ENCODE results near the gene DLL3. TPM values are rescaled to one million over a fixed set of nuclear protein-coding genes. Genes with fewer than 3 reads are reported as not detected.

Gene DLL3
- total and polyA plus RNA-seq, 9 of the 15 experiments (the other 6 are each of a cell fraction or from before 2014, with no cell fraction given): 0.80 to 6.3 (median 1.2) TPM

DNA sequence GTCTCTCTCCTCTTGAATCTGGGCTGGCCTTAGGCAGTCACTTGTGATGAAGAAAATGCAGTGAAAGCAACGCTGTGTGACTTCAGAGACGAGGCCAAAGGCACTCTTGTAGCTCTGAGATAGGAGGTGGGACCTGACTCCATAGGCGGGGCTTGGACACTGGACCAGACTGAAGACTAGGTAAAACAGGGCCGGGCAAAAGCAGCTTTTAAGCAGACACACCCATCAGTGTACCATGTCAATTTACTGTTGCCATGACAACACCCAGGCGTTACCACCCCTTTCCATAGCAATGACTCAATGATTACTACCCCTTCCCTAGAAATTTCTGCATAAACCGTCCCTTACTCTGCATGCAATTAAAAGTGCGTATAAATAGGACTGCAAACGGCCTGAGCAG lies 47.9 kb downstream of the DLL3 start:
- intact Hi-C loops (cut with micrococcal nuclease) (no loop called here), in situ Hi-C loops (cut with MboI) (no loop called here)
- TF ChIP-seq ZFP91 (CRISPR knock-in tag; IDR thresholded peaks at IDR 0.05): no peak
- no peak for TF ChIP-seq NCOA2 (IDR thresholded peaks at IDR 0.05; ENCODE audit: partially characterized antibody in 2 of 2)
- TF ChIP-seq, protein P1, sequence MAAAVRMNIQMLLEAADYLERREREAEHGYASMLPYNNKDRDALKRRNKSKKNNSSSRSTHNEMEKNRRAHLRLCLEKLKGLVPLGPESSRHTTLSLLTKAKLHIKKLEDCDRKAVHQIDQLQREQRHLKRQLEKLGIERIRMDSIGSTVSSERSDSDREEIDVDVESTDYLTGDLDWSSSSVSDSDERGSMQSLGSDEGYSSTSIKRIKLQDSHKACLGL (CRISPR knock-in tag; IDR thresholded peaks at IDR 0.05; ENCODE audit: borderline replicate concordance, poor library complexity, severe bottlenecking): no peak
- no peak for TF ChIP-seq IRF1 (CRISPR knock-in tag; IDR thresholded peaks at IDR 0.05; ENCODE audit: borderline replicate concordance)
- no peak for TF ChIP-seq GTF2E2 (tag; IDR thresholded peaks at IDR 0.05)
- TF ChIP-seq RFX1 (IDR thresholded peaks at IDR 0.05): peak; percentile 95
- TF ChIP-seq ZNF431 (CRISPR knock-in tag; IDR thresholded peaks at IDR 0.05): no peak
- no peak for TF ChIP-seq SIN3A (IDR thresholded peaks at IDR 0.05; ENCODE audit: borderline replicate concordance in 2 of 2, control insufficient read depth in 1 of 2, low read depth in 2 of 2, low read length in 2 of 2)
- peak in 1 of 2 experiments; percentile 32; a peak in 1 of 4 replicates for TF ChIP-seq CSDE1 (IDR thresholded peaks at IDR 0.05)
- TF ChIP-seq KDM2B (CRISPR knock-in tag; IDR thresholded peaks at IDR 0.05): no peak
- TF ChIP-seq, protein P2, sequence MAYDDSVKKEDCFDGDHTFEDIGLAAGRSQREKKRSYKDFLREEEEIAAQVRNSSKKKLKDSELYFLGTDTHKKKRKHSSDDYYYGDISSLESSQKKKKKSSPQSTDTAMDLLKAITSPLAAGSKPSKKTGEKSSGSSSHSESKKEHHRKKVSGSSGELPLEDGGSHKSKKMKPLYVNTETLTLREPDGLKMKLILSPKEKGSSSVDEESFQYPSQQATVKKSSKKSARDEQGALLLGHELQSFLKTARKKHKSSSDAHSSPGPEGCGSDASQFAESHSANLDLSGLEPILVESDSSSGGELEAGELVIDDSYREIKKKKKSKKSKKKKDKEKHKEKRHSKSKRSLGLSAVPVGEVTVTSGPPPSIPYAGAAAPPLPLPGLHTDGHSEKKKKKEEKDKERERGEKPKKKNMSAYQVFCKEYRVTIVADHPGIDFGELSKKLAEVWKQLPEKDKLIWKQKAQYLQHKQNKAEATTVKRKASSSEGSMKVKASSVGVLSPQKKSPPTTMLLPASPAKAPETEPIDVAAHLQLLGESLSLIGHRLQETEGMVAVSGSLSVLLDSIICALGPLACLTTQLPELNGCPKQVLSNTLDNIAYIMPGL (CRISPR knock-in tag; IDR thresholded peaks at IDR 0.05): no peak
- TF ChIP-seq ZNF77 (CRISPR knock-in tag; IDR thresholded peaks at IDR 0.05): no peak
- no peak for TF ChIP-seq POLR2B (IDR thresholded peaks at IDR 0.05; ENCODE audit: low read depth, partially characterized antibody)
- TF ChIP-seq ELF2 (CRISPR knock-in tag; IDR thresholded peaks at IDR 0.05): no peak
- no peak for TF ChIP-seq ZNF436 (CRISPR knock-in tag; IDR thresholded peaks at IDR 0.05)
- TF ChIP-seq, protein P3, sequence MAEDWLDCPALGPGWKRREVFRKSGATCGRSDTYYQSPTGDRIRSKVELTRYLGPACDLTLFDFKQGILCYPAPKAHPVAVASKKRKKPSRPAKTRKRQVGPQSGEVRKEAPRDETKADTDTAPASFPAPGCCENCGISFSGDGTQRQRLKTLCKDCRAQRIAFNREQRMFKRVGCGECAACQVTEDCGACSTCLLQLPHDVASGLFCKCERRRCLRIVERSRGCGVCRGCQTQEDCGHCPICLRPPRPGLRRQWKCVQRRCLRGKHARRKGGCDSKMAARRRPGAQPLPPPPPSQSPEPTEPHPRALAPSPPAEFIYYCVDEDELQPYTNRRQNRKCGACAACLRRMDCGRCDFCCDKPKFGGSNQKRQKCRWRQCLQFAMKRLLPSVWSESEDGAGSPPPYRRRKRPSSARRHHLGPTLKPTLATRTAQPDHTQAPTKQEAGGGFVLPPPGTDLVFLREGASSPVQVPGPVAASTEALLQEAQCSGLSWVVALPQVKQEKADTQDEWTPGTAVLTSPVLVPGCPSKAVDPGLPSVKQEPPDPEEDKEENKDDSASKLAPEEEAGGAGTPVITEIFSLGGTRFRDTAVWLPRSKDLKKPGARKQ (CRISPR knock-in tag; IDR thresholded peaks at IDR 0.05): no peak
- TF ChIP-seq ZFPM2 (CRISPR knock-in tag; IDR thresholded peaks at IDR 0.05): no peak

More for the DNA sequence above, 47.9 kb downstream of the DLL3 start:
- H2AFZ ChIP-seq (ENCODE audit: low read depth, low read length): no peak overlapping the region
- BruUV-seq (replicated peaks): no TSS peak
- H3K4me1 ChIP-seq (replicated peaks in 1 of 2; ENCODE audit: control insufficient read depth in 2 of 2, insufficient read depth in 2 of 2, low read length in 2 of 2): peaks cover 0 to 3% of the 10 kb centered on the region in 2 experiments; a peak in 2 of 5 replicates
- H3K79me2 ChIP-seq (ENCODE audit: control insufficient read depth, insufficient read depth, low read length): no peaks in the 10 kb centered on the region
- 2% methylated on average over 8 of the region's 8 CpGs for WGBS (ENCODE audit: insufficient coverage, low coverage, missing lambda C conversion rate)
- DNase-seq (ENCODE audit: extremely low read depth in 1 of 4, low spot score in 3 of 4) (peak in 1 of 4 experiments; percentile 34), FAIRE-seq (no peak), ATAC-seq (peak; percentile 51; the same call in 2 of the 3 replicates)
- H3K9me3 ChIP-seq (replicated peaks; ENCODE audit: control insufficient read depth, insufficient read depth, low read depth, low read length): no peaks in the 10 kb centered on the region
- no peak overlapping the region for H3K4me3 ChIP-seq
- H3K4me2 ChIP-seq (ENCODE audit: insufficient read depth, low read length): no peak overlapping the region; the same call in 1 of the 2 replicates
- POLR2A ChIA-PET: interaction anchor here (0.9 to 1.1 kb wide), 2 partner anchors 111 to 114 kb away, joined by 3 read pairs; partner anchors contain the start of gene RPS16
- no peaks in the 10 kb centered on the region for H4K20me1 ChIP-seq (replicated peaks; ENCODE audit: control insufficient read depth, insufficient read depth, low read length)
- H3K27ac ChIP-seq (ENCODE audit: extremely low read depth, low read depth, low read length): no peak overlapping the region
- CTCF ChIA-PET (ENCODE audit: low intra/inter-chr PET ratio): no interaction called here
- no peaks in the 10 kb centered on the region for H3K9me1 ChIP-seq (ENCODE audit: control insufficient read depth, insufficient read depth, low read length)
- no peaks in the 10 kb centered on the region for H3K36me3 ChIP-seq (ENCODE audit: control insufficient read depth, insufficient read depth, low read length)
- peaks cover 11 to 16% of the 10 kb centered on the region in 2 experiments; a peak in 3 of 5 replicates for H3K27me3 ChIP-seq (ENCODE audit: control insufficient read depth in 2 of 2, insufficient read depth in 2 of 2, low read length in 2 of 2)
- no peak overlapping the region for H3K9ac ChIP-seq (ENCODE audit: insufficient read depth in 1 of 2, low read depth in 2 of 2, low read length in 2 of 2)

Data from K562 (cell line).